ENCODE data around the gene FAM76B.

FAM76B gene

DNA sequence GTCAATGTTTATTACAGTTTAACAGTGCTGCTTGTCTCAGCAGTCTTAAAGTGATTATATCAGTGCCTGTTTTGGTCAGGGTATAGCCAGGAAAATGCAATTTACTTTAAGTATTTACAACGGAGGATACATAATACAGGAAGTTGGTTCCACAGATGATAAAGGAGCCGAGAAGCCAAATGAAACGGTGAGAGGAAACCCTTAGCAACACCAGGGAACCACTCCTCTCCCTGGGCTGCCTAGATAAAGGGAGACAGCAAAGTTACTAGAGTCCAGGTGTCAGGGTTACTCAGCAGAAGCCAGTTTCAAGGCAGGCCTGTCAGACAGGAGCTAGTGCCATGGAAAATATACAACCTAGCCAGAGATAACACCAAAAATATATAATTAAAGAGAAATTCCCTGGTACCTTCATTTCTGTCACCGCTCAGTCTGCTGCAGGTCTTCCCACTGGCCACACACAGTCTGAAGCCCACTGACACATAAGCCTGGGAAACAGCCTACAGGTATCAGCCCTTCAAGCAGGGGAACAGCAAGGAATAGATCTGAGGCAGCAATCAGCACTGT lies 55.5 kb downstream of the FAM76B start:
- TF ChIP-seq, protein P1, sequence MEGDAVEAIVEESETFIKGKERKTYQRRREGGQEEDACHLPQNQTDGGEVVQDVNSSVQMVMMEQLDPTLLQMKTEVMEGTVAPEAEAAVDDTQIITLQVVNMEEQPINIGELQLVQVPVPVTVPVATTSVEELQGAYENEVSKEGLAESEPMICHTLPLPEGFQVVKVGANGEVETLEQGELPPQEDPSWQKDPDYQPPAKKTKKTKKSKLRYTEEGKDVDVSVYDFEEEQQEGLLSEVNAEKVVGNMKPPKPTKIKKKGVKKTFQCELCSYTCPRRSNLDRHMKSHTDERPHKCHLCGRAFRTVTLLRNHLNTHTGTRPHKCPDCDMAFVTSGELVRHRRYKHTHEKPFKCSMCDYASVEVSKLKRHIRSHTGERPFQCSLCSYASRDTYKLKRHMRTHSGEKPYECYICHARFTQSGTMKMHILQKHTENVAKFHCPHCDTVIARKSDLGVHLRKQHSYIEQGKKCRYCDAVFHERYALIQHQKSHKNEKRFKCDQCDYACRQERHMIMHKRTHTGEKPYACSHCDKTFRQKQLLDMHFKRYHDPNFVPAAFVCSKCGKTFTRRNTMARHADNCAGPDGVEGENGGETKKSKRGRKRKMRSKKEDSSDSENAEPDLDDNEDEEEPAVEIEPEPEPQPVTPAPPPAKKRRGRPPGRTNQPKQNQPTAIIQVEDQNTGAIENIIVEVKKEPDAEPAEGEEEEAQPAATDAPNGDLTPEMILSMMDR (conservative IDR thresholded peaks at IDR 0.05; ENCODE audit: low read depth, low read length), result no peak
- H3K4me3 ChIP-seq (ENCODE audit: low read depth, low read length), result no peak overlapping the region
- DNase-seq (ENCODE audit: low read depth), result no peak

DNA sequence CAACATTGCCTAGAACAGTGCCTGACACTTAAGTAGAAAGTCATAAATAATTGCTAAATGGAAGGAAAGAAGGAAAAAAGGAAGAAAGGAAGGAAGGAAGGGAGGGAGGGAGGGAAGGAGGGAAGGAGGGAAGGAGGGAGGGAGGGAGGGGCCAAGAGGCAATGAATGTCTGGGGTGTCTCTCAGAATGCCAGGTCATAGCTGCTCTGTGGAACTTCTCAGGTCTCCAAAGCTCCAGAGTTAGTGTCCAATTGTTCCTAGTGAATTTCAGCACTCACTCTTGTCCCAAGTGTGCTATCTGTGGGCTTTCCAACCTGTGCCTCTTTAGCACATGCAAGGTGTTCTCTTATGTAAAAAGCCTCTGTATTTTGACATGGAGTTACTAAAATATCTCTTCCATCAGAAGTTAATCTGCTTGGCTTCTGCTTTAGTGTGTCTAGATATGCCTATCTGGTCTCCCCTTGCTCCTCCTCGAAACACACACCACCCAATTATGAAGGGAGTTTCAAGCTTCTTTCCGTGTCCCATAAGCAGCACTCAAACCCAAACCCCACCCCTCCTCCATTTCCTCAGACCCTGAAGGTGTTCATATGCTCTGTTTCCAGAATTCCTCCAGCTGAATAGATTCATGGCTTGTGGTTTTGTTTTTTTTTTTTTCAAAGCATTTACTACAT lies 56.5 kb downstream of the FAM76B start:
- no peak for DNase-seq (ENCODE audit: low read depth)
- TF ChIP-seq, protein P1 (conservative IDR thresholded peaks at IDR 0.05; ENCODE audit: low read depth, low read length), result no peak
- H3K4me3 ChIP-seq (ENCODE audit: low read depth, low read length), result no peak overlapping the region

DNA sequence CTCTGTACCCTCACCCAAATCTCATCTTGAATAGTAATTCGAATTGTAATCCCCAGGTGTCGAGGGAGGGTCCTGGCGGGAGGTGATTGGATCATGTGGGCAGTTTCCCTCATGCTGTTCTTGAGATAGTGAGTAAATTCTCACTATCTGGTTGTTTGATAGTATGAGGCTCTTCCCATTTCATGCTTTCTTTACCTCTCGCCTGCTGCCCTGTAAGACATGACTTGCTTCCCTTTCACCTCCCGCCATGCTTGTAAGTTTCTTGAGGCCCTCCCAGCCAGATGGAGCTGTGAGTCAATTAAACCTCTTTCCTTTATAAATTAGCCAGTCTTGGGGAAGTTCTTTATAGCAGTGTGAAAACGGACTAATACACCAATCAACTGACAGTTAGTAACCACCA lies 60.1 kb downstream of the FAM76B start:
- H3K4me3 ChIP-seq (ENCODE audit: low read depth, low read length), result no peak overlapping the region
- DNase-seq (ENCODE audit: low read depth), result no peak
- TF ChIP-seq, protein P1 (conservative IDR thresholded peaks at IDR 0.05; ENCODE audit: low read depth, low read length), result no peak

DNA sequence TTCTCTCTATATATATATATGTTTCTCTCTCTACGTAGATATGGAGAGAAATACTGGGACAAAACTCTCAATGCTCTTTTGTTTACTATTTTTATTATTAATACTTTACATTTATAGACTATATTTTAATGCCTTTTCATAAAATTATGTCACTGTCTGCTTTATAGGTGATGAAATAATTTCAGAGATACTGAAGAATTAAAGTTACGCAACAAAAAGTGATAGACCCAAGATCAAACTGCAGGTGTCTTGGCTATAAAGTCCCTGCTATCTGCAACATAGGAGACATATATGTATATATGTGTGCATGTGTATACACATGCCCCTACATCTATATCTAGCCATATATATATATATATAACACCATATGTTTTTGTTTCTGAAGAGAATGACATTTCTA lies 60.8 kb downstream of the FAM76B start:
- no peak overlapping the region for H3K4me3 ChIP-seq (ENCODE audit: low read depth, low read length)
- TF ChIP-seq, protein P1 (conservative IDR thresholded peaks at IDR 0.05; ENCODE audit: low read depth, low read length), result no peak
- DNase-seq (ENCODE audit: low read depth), result no peak

DNA sequence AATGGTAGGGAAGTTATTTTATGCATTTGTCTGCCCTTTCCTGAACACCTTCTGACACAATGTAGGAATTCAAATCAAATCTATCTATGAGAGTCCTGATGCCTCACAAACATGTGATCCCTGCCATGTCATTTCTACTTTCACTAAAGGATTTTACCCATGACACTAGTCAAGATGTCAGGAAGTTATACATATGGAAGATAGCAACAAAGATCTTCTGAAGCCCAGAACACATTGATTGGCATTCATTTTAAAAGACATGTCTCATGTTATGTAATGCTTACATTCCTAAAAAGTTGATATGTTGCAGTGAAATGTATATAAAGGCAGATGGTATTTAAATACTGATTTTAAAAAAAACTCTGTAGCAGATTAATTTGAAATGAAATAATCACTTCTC lies 61.5 kb downstream of the FAM76B start:
- DNase-seq (ENCODE audit: low read depth), result no peak
- TF ChIP-seq, protein P1 (conservative IDR thresholded peaks at IDR 0.05; ENCODE audit: low read depth, low read length), result no peak
- no peak overlapping the region for H3K4me3 ChIP-seq (ENCODE audit: low read depth, low read length)

DNA sequence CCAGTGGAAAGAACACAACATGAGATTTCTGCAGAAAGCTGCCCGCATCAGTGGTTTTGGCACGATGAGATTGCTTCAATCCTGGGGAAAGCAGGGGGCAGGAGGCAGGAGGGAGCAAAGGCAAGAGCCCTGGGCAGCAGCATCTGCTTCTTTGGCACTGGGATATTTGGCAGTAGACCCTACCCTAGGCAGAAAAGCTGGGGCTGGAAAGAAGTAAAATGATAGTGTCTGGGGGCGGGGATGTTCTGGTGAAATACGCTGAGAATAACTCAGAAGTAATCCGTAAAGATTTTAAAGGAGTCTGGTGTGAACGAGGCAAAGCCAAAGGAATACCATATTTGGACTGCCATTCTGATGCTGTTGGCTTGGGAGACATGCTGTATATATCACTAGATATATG lies 62.0 kb downstream of the FAM76B start:
- no peak overlapping the region for H3K4me3 ChIP-seq (ENCODE audit: low read depth, low read length)
- no peak for DNase-seq (ENCODE audit: low read depth)
- TF ChIP-seq, protein P1 (conservative IDR thresholded peaks at IDR 0.05; ENCODE audit: low read depth, low read length), result no peak

DNA sequence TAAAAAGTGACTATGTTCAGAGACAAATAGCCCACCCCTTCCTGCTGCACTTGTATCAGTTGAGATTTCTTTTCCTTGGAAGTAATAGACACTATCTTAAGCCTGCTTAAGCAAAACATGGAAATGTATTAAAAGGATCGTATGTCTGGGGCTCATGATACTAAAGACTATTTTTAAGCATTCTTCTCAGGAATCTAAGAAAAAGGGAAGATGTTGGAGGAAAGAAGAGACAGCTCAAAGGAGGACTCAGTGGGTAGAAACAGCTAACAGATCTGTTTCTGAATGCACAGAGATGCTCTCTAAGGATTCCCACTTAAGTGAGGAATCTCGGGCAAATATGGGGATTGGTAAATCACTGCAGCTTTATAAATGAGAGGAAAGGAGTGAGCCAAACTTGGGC lies 62.5 kb downstream of the FAM76B start:
- TF ChIP-seq, protein P1 (conservative IDR thresholded peaks at IDR 0.05; ENCODE audit: low read depth, low read length), result no peak
- H3K4me3 ChIP-seq (ENCODE audit: low read depth, low read length), result no peak overlapping the region
- DNase-seq (ENCODE audit: low read depth), result no peak

Data from choroid plexus epithelial cell (primary cell).